ENCODE results near the gene FARP1.

Gene FARP1

DNA sequence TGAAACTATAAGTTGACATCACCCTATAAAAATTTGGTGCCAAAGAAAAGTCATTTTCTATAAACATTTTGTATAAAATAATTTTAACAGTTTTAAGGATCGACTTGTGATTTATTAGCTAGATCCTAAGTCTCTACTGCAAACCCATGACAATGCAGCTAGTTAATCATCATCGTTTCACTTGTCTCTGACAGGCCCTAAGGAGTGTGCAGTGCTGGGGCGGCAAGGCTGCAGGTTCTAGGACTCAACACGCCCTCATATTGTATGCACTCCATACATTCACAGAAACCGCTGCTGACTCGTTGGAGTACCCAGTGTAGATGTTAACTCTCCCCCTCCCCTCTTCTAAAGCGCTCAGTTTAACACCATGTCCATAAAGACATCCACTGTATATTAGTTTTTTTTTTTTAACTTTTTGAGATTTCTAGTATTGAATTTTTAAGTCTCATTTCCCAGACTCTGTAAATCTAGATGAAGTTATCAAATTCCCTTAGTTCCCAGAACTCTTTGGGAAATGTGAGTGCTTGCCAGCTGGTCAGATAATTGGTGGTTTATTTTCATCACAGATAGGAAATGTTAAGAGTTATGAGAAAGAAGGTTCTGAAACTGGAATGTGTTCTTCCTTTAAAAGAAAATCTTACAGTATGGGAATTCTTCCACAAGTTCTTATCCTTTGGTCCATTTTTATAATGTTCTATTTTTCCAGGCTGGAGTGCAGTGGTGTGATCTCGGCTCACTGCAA is 197.0 kb downstream of the FARP1 start:
- no peak for DNase-seq

DNA sequence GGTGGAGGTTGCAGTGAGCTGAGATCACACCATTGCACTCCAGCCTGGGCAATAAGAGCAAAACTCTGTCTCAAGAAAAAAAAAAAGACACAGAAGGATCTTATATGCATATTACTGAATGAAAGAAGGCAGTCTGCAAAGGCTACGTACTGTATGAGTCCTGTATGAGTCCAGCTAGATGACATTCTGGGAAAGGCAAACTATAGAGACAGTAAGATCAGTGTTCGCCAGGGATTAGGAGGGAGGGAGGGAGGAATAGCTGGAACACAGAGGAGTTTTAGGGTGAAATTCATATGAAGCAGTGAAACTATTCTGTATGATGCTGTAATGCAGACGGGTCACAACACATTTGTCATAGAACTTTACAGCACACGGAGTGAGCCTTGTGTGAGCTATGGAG is 200.1 kb downstream of the FARP1 start:
- no peak for DNase-seq

DNA sequence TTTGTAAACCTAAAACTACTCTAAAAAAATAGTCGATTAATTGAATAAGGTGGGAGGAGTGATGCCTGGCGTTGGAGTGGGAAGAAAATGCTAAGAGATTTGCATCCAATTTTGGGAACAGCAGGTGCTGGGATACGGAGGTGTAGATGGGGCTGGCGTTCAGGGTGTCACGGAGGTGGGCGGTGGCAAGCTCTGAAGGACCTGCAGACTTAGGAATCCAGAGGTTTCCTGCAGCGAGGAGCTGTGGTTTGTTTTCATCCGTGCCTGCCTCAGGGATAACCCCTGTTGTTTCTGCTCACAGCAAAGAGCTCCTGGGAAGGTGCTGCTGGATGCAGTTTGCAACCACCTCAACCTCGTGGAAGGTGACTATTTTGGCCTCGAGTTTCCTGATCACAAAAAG is 200.6 kb downstream of the FARP1 start:
- DNase-seq, result no peak

DNA sequence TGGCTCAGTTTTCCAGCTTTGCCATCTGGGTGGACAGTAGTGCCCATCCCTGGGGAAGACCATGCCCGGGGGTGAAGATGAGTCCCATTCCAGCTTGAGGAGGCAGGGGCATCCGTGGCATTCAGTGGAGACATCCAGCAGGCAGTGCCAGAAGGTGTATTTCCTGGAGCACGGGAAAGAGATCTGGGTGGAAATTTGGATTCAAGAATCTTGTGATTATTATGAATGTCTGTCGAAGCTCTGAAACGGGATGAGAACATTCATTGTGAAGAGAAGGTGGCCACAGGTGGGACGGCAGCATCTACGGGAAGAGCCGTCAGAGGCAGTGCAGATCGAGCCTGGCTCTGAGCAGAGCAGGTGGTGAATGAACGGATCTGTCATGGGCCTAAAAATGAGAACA is 201.5 kb downstream of the FARP1 start:
- no peak for DNase-seq

DNA sequence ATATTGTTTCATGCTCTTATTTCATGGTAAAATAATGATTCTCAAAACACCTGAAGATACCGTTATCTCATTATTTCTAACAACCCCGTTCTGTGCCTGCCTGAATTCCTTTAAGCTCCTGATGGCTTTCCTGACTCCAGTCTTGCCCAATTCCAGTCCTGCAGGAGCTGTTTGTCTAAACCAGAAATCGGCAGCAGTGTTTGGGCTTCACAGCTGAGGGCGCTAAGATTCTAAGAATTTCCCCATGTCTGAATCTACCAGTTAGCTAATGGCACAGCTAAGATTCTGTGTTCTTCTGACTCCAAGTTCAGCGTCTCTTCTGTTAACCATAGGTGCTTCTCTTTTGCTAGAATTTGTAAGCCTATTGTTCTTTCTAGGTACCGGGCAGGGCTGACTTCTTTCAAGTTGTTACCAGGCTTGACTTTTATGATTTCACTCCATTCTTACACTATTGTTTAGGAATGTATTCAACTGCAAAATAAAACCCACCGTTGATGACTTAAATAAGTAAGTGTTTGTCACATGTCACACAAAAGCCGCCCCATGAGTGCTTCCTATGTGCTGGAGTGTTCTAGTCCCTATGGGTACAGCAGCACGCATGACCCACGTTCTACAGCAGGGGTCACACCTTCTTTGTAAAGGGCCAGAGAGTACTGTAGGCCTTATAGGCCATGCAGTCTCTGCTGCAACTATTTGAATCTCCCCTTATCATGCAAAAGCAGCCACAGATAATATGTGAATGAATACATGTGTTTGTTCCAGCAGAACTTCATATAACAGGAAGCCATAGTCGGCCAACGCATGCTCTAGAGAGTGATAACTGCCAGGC is 202.4 kb downstream of the FARP1 start:
- DNase-seq, result no peak

DNA sequence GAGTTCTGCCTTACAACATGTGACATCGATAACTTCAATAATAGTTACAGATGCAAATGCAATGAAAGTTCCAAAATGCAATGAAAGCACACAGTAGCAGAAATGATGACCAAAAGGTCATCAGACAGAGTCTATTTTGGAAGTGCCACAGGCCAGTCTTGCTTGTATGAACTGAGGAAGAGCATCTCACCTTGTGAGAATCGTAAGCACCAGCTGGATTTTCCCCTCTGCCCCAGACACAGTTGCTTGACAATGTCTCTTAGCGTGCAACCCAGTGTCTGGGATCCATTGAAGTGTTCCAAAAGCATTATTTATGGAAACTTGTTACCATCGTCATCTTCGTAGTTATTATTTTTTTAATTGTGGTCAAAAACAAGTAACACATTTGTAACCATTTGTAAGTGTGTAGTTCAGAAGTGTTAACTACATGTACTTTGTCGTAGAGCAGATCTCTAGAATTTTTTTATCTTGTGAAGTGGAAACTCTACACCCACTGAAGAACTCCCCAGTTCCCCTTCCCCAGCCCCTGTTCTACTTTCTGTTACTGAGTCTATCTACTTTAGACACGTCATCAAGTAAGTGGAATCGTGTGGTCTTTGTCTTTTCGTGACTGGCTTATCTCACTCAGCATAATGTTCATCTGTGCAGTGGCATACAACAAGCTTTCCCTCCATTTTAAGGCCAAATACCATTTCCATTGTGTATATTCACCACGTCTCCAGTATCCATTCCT is 204.2 kb downstream of the FARP1 start:
- no peak for DNase-seq

DNA sequence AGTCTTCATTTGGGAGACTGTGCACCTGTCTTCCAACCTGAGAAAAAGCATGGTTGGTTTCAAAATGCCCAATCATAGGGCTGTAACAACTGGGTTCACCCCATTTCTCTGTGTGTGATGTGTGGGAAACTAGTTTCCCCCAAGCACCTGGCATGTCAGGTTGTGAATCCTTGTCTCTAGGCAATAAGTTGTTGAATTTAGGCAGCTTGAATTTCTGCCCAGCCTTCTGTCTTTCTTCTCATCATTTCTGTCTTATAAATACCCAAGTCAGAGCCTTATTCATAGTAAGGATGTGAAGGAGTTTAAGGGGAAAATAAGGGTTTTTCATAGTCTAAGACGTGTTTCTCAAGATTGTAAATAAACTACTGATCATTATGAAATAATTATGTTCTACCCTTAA is 204.9 kb downstream of the FARP1 start:
- no peak for DNase-seq

DNA sequence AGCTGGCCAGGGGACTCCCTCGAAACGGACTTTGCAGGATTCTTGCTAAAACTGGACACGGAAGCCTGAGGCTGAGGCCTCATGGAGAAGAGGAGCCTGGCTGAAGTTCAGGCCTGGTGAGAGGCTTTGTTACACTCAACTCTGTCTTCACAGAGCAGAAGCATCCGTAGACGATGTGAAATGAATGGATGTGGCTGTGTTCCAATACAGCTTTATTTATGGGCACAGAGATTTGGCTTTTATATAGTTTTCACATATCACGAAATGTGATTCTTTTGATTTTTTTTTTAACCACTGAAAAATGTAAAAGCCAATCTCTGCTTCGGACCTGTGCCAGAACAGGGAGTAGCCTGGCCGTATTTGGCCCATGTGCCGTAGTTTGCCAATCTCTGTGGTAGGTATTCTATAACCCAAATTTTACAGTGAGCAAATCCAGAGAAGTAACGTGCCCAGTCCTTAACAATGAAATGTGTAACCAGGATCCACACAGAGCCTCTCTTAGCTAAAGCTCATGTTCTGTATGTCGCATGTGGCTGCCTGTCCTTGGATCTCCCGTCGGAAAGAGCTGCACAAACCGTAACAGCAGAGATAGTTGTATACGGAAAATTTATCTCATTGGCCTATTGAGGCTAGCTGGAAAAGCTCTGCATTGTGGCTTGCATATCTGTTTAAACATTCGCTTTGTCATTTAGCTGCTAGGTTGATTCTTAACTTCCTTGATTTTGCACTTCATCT is 205.7 kb downstream of the FARP1 start:
- DNase-seq, result no peak

DNA sequence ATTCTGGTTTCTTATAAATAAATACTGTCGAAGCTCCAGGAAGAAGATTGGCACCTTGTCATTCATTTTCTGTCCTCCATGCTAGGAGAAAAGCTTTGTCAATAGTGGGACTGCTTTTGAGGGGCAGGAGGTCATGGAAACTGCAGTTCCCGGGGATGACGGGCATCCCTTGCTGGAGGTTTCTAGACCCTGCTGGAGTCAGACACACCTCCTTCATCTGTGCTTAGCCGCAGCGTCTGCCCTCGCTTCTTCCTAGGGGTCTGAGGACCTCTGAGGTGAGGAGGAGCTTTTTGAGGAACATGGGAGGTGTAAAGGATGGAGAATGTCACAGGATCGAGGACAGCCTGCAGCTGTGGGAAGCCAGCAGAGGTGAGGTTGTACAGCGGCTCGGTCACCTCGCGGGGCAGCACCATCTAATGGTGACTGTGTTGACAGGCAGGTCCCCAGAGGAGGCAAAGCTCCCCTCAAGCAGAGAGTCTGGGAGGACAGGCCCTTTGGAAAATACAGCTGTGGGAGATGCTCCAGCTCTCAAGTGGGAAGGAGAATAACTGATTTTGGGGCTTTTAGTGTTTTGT is 206.9 kb downstream of the FARP1 start:
- DNase-seq, result no peak

DNA sequence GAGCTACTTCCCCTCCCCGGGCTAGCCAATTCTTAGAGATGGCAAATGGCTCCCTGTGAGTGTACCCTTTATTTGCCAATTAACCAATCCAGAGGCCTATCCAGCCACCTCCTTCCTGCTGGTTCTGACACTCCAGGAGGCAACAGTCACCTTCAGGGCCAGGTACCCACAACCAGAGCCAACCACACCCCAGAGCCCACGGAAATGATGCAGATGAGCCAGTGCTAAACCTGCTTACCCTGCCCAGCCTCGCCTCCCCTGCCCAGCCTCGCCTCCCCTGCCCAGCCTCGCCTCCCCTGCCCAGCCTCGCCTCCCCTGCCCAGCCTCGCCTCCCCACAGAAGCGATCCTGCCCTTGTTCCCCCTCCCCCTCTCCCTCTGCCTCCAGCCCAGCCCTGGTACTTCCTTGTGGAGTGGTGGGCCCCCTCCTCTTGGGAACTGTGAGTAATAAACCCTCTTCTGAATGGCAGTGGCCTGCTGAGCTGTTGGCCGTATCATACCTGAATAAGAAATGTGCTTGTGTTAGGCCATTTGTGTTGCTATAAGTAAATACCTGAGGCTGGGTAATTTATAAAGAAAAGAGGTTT is 207.9 kb downstream of the FARP1 start:
- no peak for DNase-seq

DNA sequence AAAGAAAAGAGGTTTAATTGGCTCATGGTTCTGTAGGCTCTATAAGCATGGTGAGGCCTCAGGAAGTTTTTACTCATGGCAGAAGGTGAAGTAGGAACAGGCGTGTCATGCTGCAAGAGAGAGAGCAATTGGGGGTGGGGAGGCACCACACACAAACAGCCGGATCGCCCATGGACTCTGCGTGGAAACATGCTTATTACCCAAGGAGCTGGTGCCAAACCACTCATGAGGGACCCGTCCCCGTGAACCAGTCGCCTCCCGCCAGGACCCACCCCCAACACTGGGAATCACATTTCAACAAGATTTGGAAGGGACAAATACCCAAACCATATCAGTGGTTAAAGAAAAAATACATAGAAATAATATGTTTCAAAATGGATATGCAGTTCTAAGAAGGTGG is 208.7 kb downstream of the FARP1 start:
- DNase-seq, result no peak

DNA sequence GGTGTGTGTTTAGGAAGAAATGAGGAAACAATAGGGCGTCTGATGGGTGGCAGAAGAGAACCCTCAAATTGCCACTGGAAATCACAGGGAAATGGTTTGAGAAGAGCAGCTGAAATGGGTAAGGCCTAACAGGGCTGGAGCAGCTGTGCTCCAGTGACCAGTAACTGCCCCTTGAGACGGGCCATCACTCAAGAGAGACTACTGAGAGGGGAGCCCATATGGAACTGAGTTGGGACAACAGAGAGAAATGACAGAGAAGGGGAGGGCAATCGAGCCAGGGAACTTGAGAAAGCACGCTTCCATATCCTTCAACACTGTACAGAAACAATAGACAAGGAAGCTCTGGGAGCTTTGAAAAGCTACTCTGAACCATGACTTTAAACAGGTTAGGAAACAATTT is 209.3 kb downstream of the FARP1 start:
- no peak for DNase-seq

DNA sequence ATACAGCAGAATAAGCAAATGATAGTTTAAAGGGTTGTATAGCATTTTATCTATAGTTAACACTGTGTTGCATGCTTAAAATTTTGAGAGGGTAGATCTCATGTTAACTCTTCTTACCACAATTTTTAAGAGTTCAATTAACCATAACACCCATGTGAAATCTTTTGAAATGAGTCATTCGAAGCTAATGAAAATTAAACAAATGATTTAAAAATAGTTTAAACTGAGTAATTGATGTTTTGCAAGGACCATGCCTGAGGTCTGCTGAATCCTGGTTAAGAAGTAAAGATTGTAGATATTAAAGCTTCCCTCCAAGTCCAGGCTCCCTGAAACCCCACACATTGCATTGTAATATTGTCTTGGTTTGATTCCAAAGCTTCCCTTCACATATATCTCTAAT is 210.9 kb downstream of the FARP1 start:
- DNase-seq, result no peak

DNA sequence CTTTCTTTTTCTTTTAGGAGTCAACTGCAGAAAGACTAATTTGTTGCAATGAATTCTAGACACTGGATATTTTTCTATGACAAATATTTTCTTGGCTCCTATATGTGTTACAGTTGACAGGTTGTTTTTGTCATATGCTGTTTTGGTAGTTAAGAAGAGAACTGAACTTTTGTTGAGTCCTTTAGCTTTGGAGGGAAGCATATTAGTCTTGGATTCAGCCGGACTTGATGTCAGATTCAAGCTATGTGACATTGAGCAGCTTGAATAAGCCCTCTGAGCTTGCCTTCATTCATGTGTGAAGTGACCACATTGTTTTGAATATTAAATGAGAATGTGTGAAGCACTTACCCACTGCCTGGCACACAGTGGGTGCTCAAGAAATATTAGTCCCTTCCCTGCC is 216.0 kb downstream of the FARP1 start:
- DNase-seq, result no peak

DNA sequence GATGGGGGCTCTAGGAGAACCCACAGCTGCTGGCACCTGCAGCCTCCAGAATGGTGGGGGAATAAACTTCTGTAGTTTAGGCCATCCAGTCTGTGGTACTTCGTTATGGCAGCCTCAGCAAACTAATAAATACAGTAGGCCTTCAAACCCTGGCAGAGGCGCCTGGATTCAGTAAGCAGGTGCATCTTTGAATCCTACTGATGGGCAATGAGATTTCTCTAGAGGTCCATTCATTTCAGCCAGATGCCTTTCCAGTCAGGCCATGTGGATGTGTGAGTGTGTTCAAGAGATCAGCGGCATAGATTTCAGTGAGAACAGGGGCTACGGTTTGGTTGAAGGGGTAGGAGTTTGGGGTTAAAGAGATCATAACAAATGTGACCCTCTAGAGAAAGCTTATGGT is 217.7 kb downstream of the FARP1 start:
- DNase-seq, result no peak

DNA sequence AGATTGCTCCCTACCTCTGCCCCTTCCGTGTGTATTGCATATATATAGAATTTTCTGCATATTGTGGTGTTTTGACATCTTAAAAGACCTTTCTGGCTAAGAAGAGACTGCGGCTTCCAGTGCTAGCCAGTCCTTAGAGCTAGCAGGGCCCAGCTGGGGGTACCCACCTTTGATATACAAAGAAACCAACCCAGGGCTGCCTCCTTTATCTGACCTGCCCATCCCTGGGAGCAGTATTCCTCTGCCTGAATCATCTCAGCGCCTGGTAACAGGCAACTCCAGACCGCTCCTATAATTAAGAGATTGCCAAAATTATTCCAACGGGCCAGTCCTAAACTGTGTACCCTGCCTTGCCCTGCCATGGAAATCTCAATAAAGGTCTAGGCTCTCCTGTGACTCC is 220.4 kb downstream of the FARP1 start:
- DNase-seq, result no peak

DNA sequence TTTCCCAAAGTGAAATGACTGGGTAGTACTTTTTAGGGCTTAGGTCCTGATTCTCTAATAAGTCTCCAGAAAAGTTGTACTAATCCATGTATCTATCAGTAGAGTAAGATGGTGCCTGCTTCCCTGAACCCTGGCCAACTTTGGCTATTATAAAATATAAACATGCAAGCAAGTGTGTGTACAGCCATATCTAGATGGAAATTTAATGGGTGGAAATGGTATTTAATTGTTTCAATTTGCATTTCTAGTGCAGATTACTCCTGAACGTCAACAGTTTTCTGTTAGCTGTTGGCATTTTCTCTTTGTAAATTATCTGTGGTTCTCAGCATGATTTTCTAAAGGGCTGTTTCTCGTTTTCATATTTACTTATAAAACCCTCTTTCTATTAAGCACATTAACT is 221.3 kb downstream of the FARP1 start:
- no peak for DNase-seq

DNA sequence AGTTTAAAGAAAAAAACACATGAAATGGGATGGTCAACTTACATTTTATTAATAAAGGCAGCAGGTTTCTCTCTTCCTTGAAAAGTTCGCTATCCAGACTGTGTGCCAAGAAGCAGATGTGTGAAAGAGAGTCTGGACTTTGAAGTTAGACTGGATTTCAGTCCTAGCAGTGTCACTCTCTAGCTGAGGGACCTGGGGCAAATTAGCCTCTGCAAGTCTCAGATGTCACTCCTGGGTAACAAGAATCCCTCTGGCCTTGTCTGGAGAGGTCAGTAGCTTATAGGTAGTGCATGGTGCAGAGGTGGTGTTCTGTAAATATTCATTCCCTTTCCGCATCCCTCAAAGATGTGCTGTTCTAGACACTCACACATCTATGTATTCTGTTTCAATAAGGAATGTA is 221.8 kb downstream of the FARP1 start:
- DNase-seq, result no peak

DNA sequence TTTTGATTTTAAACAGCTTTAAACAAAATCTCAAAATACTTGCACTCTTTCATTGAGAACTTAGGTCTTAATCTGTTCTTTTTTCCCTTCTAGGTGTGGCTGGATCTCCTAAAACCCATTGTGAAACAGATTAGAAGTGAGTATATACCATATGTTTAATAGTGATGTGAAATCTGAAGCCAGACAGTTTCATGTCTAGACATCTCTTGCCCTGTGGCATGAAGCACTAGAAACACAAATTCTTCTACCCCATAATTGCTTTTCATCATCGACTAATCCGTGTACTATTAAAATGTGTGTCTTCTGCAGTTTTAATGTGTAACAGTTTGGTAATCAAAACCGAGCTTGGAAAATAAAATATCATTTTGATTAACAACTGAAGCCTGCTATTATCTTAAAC is 222.4 kb downstream of the FARP1 start:
- no peak for DNase-seq

DNA sequence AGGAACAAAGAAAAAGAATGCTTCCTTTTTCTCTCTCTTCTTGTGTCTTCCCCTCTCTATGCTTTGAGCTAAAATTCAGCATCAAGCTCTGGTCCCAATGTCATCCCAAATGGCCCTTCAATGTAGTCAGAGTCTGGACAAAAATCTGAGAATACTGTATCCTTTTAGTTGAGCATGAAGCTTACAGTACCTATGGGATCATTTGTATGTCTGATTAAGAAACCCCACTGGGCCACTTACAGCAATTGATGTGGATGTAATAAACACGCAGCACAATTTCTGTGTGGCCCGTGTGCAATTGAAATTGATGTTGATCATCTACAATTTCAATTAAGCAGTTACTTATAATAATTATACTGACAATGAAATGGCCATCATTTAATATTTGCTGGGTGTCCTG is 223.1 kb downstream of the FARP1 start:
- no peak for DNase-seq

DNA sequence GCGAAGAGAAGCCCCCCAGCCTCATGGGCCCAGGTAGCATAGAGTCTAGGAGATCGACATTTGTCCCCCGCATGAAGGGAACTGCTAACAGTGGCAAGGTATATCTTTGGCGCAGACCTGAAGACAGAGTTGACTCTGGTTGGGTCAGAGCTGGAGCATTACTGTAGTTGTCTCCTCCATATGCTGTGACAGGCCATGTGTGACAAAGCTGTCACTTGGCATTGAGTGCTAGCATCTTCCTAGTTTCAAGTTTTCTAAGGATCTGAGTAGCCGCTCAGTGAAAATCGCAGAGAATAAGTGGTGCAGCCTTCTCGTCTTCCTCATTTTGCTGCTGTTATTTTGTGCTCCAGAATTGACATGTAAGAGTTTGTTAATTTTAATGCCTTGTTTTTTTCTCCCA is 223.5 kb downstream of the FARP1 start:
- no peak for DNase-seq

DNA sequence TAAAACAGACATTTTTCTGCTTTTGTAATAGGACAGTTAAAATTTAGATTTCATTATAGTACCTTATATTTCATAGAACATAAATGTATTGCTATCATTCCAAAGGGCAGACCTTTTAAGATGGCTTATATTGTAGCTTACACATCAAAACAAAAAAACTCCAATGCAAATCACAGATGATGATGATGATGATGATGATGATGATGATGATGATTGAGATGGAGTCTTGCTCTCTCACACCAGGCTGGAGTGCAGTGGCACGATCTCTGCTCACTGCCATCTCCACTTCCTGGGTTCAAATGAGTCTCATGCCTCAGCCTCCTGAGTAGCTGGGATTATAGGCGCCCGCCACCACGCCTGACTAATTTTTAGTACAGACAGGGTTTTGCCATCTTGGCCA is 224.1 kb downstream of the FARP1 start:
- no peak for DNase-seq

DNA sequence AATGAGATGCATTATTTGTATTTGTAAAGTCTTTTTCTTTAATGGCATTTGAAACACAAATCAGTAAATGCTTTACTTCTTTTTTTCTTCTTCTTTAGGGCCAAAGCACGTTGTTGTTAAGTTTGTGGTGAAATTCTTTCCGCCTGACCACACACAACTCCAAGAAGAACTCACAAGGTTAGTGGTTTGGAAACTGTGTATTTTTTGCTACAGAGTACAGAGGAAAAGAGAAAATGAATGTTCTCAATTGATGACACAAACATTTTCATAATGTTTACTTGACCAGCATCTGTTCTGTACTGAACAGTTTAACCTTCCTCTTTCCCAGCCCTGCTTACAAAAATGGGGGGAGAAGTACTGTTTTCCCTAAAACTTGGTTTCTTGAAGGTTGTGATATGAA is 225.1 kb downstream of the FARP1 start:
- DNase-seq, result no peak

Data from NCI-H1694 (cell line).